Type B pancreatic cell (in vitro differentiated cells): ENCODE results near the gene NCAM1. TPM values are rescaled to one million over a fixed set of nuclear protein-coding genes. Genes with fewer than 3 reads are reported as not detected.

Experiments used
- DNase-seq: peaks from one replicate; pipeline ENCODE4 v3.0.0; 2021; ENCODE audit warnings: mixed read lengths; ENCODE audit not compliant: unreplicated experiment; ENCODE audit errors: extremely low spot score
- H3K27ac Mint-ChIP-seq: 2 replicates; pipeline ENCODE4 v1.8.0; 2021; ENCODE audit warnings: mild to moderate bottlenecking, mixed read lengths
- H3K27me3 Mint-ChIP-seq: 2 replicates; pipeline ENCODE4 v1.8.0; 2021; ENCODE audit warnings: mixed read lengths
- H3K36me3 Mint-ChIP-seq: 2 replicates; pipeline ENCODE4 v1.8.0; 2021; ENCODE audit warnings: mixed read lengths
- H3K4me1 Mint-ChIP-seq: one replicate; pipeline ENCODE4 v1.8.0; 2021; ENCODE audit warnings: mixed read lengths; ENCODE audit not compliant: unreplicated experiment
- H3K4me3 Mint-ChIP-seq: 2 replicates; pipeline ENCODE4 v1.8.0; 2021; ENCODE audit warnings: mild to moderate bottlenecking, mixed read lengths
- H3K9me3 Mint-ChIP-seq: 2 replicates; pipeline ENCODE4 v1.8.0; 2021; ENCODE audit warnings: mixed read lengths
- total RNA-seq: library from RNA; stranded (reverse); gene quantifications from 2 replicates; pipeline ENCODE4 v1.2.1, GENCODE V29; 2021; ENCODE audit warnings: low replicate concordance
- TF ChIP-seq, protein P1 (sequence below): fragments of 200-600 bp; sonication (generic); conservative IDR thresholded peaks from 2 replicates; pipeline ENCODE4 v1.5.0; 2021; ENCODE audit warnings: antibody characterized with exemption, mild to moderate bottlenecking

The NCAM1 gene
- total RNA-seq, 1 donor from 2014 or later, result 106 TPM

GRCh38 chr11:113278925-113279324 is 317.7 kb downstream of the NCAM1 start:
- H3K27ac Mint-ChIP-seq, result no peak overlapping the region
- peak; percentile 27 for DNase-seq
- peaks cover 5% of the 10 kb centered on the region for H3K27me3 Mint-ChIP-seq
- H3K36me3 Mint-ChIP-seq, result peaks cover 7% of the 10 kb centered on the region
- H3K9me3 Mint-ChIP-seq, result no peaks in the 10 kb centered on the region
- H3K4me3 Mint-ChIP-seq, result no peak overlapping the region
- TF ChIP-seq, protein P1, sequence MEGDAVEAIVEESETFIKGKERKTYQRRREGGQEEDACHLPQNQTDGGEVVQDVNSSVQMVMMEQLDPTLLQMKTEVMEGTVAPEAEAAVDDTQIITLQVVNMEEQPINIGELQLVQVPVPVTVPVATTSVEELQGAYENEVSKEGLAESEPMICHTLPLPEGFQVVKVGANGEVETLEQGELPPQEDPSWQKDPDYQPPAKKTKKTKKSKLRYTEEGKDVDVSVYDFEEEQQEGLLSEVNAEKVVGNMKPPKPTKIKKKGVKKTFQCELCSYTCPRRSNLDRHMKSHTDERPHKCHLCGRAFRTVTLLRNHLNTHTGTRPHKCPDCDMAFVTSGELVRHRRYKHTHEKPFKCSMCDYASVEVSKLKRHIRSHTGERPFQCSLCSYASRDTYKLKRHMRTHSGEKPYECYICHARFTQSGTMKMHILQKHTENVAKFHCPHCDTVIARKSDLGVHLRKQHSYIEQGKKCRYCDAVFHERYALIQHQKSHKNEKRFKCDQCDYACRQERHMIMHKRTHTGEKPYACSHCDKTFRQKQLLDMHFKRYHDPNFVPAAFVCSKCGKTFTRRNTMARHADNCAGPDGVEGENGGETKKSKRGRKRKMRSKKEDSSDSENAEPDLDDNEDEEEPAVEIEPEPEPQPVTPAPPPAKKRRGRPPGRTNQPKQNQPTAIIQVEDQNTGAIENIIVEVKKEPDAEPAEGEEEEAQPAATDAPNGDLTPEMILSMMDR, result no peak
- H3K4me1 Mint-ChIP-seq, result no peaks in the 10 kb centered on the region

- no peaks in the 10 kb centered on the region for H3K9me3 Mint-ChIP-seq
- TF ChIP-seq, protein P1, result no peak
- no peaks in the 10 kb centered on the region for H3K4me1 Mint-ChIP-seq
- H3K36me3 Mint-ChIP-seq, result peaks cover 7% of the 10 kb centered on the region
- DNase-seq, result peak; percentile 47
- no peak overlapping the region for H3K27ac Mint-ChIP-seq
- H3K4me3 Mint-ChIP-seq, result no peak overlapping the region
- H3K27me3 Mint-ChIP-seq, result peaks cover 5% of the 10 kb centered on the region
Observed at GRCh38 chr11:113279591-113279990, 318.4 kb downstream of the NCAM1 start.

- DNase-seq, result no peak
- H3K27me3 Mint-ChIP-seq, result peaks cover 2% of the 10 kb centered on the region
- no peak overlapping the region for H3K27ac Mint-ChIP-seq
- no peaks in the 10 kb centered on the region for H3K4me1 Mint-ChIP-seq
- H3K4me3 Mint-ChIP-seq, result no peak overlapping the region
- H3K36me3 Mint-ChIP-seq, result peaks cover 5% of the 10 kb centered on the region
- H3K9me3 Mint-ChIP-seq, result no peaks in the 10 kb centered on the region
- TF ChIP-seq, protein P1, result no peak
Observed at GRCh38 chr11:113281052-113281725, 320.0 kb downstream of the NCAM1 start.

- peaks cover 1% of the 10 kb centered on the region for H3K4me1 Mint-ChIP-seq
- no peak for DNase-seq
- no peak overlapping the region for H3K4me3 Mint-ChIP-seq
- TF ChIP-seq, protein P1, result no peak
- no peaks in the 10 kb centered on the region for H3K9me3 Mint-ChIP-seq
- H3K36me3 Mint-ChIP-seq, result no peaks in the 10 kb centered on the region
- no peak overlapping the region for H3K27ac Mint-ChIP-seq
- peaks cover 5% of the 10 kb centered on the region for H3K27me3 Mint-ChIP-seq
Observed at GRCh38 chr11:113282898-113283437, 321.7 kb downstream of the NCAM1 start.

DNA sequence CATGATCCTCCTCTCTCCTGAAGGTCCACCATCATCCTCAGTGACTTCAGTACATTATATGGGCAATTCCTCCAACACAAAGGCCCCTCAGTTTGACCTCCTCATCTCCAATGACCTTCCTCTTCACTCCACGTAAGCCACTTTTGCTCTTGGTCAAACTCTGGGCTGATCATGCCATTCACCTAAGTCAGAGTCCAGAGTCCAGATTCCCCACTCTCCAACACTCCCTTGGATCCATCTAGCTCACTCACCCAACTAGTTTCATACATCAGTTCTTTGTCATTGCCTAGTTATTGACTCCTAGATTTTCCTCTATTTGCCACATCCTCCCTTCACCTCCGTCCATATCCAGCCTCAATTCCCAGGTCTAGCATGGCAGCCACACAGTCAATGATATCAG is 322.7 kb downstream of the NCAM1 start:
- H3K36me3 Mint-ChIP-seq, result no peaks in the 10 kb centered on the region
- H3K27me3 Mint-ChIP-seq, result peaks cover 5% of the 10 kb centered on the region
- no peak overlapping the region for H3K27ac Mint-ChIP-seq
- H3K9me3 Mint-ChIP-seq, result no peaks in the 10 kb centered on the region
- peaks cover 3% of the 10 kb centered on the region for H3K4me1 Mint-ChIP-seq
- TF ChIP-seq, protein P1, result no peak
- no peak overlapping the region for H3K4me3 Mint-ChIP-seq
- DNase-seq, result no peak
